Activated gamma-delta T cell treated with Interleukin-2 at 50 U/mL for 16 hours (primary cell): Measurements from ENCODE around the gene RHOA.

Experiments
- DNase-seq: peaks from one replicate; pipeline ENCODE4 v3.0.0-alpha.2; 2020

RHOA gene

DNA sequence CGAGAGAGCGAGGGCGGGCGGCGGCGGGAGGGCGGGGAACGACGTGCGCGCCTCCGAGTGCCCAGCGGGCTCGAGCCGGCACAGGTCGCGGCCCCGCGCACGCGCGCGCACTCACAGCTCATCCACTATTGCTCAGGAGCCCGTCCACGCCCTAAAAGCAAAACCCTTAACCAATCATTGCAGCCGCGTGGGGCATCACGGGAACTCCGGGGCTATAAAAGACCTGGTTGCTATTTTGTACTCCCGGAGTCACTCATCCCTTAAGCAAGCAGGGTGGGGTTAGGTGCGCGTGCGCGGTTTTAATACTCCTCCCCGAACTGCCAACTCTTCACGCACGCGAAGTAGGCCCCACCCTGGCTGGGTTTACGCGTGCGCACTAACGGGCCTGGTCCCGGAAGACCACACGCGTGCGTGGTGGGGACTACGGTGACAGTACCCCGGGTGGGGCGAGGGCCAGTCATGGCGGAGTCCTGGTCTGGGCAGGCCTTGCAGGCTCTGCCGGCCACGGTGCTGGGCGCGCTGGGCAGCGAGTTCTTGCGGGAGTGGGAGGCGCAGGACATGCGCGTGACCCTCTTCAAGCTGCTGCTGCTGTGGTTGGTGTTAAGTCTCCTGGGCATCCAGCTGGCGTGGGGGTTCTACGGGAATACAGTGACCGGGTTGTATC is at the start of gene RHOA, which contains the start of gene TCTA:
Gene RHOA (minus strand): TSS at position 9 of the 664 bp plus-strand sequence. CDS start 36,387 bp downstream, outside the sequence.
Gene TCTA (plus strand): TSS at position 456 of the 664 bp plus-strand sequence. CDS start 4 bp downstream, at position 460.
- DNase-seq: peak; percentile 99

DNA sequence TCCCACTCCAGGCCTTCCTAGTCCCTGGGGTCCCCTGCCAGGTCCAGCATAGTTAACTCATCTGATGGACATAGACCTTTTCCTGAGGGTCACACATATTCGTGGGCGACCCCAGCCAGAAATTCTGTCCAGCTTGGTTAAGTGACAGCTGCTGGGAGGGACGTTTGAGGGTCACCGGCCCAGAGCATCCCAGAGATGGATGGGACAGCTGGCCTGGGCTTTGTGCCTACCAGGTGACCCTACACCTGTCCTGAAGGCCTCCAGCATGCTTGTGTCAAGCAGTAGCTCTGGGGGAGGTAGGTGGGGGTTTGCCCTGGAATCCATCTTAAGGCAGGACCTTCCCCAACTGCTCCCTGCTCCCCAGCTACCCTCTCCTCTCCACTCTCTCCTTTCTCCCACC is 49.2 kb upstream of the RHOA start:
- DNase-seq: no peak

DNA sequence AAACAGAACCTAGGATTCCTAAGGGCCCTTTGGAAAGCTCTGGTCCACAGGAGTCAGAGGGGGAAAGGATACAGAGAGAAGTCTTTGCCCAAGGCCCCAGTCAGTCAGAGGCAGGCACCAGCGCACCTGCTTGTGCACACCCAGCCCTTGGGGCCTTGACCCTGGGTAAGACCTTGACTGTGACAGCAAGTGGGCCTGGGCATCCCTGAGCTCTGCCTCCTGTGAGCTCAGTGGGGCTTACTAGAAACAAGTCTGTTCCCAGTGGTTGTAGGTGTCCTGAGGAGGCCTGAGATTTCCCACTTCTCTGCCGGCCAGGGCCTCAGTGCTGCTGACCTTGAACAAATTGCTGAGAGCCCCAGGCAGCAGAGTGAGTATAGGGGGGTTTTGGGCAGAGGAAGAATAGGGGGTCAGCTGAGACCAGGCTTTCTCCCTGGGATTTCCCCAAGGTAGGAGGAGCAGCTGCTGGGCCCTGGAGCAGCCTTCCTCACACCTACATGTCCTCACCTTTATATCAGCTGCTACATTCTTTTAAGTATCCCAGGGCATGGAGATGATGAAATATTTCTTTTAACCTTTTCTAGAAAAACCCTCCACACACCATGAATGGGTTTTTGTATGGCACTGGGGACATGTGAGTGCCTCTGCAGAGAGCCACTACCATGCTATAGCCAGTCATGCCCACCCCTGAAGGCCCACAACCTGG is 48.6 kb upstream of the RHOA start:
- DNase-seq: no peak

DNA sequence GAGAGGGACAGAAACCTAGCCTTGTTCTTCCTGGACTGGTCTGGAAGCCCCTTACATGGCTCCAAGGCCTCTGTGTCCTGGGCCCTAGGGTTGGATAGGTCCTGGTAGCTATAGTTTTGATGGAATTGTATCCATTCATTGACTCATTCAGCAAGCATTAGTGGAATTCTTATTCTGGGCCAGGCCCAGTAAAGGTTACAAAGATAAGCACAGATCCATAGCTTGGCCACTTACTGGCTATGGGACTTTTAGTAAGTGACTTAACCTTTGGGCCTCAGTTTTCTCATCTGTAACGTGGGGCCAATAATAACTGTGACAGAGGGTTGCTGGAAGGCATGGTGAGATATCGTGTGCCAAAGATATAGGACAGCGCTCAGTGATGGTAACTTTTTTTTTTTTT is 44.7 kb upstream of the RHOA start:
- no peak for DNase-seq

DNA sequence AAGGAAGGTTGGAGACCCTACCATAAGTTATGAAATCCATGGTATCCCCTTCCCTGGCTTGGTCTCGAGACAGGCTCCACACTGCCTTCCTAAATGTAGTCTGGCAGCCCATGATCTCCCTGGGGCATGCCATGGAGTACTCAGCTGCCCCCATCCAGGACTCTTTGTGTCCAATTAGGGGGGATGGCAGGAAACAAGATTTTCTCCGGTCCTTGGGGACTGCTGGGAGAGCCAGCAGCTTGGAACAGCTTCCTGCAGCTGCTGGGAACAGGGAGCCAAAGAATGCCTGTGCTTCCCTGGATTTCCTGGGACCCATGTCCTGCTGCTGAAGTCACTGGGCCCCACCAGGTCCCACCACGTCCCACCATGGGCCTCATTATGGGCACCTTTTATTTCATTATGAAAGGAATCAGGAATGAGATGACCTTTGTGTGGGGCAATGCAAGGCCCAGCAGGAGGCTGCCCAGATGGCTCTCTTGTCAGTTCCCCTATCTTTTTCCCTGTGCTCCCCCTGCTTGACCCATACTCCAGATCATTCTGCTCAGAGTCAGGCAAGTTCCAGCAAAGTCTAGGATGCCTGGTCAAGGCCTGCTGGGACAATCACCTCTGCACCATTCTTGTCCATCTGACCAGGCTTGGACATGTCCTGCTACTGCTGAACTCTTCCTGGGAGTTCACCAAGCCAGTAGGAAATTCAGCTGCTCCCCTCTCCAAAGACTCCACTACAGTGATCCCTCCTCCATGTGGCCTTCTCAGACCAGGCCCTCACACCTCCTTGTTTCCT is 43.3 kb upstream of the RHOA start:
- DNase-seq: no peak

DNA sequence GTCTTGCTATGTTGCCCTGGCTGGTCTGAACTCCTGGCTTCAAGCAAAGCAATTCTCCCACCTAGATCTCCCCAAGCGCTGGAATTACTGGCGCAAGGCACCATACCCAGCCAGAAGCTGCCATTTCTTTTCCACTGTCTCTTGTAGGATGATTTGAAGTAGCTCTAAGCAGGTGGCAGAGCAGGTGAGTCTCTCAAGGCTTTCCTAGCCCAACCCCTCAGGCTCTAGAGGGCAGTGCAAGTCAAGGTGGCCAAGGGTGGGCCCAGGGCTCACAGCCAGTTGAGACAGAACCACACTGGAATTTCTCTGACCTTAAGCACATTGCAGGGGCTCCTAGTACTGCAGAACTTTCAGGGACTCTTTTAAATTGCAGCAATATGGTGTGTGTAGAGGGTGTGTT is 42.7 kb upstream of the RHOA start:
- no peak for DNase-seq

DNA sequence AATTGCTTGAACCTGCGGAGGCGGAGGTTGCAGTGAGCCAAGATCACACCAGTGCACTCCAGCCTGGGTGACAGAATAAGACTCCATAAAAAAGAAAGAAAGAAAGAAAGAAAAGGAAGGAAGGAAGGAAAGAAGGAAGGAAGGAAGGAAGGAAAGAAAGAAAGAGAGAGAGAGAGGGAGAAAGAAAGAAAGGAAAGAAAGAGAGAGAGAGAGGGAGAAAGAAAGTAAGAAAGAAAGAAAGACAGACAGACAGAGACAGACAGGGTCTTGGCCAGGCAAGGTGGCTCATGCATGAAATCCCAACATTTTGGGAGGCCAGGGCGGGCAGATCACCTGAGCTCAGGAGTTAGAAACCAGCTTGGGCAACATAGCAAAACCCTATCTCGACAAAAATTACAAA is 41.8 kb upstream of the RHOA start:
- DNase-seq: no peak

DNA sequence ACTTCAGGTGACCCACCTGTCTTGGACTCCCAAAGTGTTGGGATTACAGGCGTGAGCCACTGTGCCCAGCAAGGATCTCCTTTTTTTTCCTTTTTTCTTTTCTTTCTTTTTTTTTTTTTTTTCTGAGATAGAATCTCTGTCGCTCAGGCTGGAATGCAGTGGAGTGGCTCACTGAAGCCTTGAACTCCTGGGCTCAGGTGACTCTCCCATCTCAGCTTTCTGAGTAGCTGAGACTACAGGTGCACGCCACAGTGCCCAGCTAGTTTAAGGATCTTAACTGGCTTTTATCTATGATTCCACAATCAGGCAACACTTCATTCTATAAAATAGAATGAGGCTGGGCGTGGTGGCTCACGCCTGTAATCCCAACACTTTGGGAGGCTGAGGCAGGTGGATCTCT is 33.6 kb upstream of the RHOA start:
- no peak for DNase-seq

DNA sequence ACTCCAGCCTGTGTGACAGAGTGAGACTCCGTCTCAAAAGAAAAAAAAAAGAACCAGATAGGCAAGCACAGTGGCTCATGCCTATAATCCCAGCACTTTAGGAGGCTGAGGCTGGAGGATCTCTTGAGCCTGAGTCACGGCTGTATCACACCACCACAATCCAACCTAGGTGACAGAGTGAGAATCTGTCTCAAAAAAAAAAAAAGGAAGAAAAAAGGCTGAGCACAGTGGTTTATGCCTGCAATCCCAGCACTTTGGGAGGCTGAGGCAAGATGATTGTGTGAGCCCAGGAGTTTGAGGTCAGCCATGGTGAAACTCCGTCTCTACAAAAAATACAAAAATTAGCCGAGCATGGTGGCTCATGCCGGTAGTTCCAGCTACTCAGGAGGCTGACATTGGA is 23.0 kb upstream of the RHOA start:
- no peak for DNase-seq

DNA sequence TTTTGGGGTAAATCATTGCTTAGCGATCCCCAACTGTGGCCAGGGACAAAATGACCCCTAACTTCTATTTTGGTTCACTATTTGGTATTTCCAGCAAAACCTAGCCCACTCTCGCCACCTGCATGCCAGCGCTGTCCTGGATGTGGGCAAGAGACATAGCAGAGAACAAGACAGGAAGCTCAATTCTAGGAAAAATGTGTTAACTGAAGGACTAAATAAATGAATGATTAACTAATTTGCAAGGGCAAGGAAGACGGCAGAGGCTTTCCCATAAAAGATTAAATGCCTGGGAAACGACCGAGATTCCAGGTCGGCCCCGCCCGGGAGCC is 16.9 kb upstream of the RHOA start:
- no peak for DNase-seq

DNA sequence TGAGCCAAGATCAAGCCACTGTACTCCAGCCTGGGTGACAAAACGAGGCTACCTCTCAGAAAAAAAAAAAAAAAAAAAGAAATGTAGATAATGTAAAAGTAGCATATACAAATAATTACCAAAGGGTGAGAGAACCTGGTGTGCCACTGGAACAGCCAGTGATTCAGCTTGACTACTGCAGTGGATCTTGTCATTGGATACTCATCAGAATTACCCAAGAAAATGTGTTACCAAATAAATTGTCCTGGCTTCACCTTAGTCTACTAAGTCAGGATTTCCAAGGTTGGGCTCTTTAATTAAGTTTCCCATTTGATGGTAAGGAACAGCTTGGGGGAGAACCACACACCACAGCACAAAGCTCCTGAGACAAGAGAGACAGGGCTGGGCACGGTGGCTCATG is 15.8 kb upstream of the RHOA start:
- DNase-seq: no peak

DNA sequence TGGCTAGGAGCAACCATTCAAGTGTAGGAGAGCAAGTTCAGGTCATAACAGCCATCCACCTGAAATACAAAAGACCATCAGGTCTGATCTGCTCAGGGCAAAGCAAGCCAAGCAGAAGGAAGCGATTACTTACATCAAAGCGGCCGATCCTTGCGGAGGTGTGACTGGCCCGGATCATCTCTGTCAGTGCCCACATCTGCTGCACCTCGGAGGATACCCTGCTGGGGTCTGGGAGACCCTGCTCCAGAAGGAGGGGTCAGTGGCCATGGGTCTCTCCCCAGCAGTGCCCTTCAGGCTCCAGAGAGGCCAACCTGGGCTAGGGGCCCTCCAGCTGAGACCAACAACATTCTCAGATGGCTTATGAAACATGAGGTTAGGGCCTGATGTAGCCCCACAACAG is 13.0 kb upstream of the RHOA start:
- no peak for DNase-seq

DNA sequence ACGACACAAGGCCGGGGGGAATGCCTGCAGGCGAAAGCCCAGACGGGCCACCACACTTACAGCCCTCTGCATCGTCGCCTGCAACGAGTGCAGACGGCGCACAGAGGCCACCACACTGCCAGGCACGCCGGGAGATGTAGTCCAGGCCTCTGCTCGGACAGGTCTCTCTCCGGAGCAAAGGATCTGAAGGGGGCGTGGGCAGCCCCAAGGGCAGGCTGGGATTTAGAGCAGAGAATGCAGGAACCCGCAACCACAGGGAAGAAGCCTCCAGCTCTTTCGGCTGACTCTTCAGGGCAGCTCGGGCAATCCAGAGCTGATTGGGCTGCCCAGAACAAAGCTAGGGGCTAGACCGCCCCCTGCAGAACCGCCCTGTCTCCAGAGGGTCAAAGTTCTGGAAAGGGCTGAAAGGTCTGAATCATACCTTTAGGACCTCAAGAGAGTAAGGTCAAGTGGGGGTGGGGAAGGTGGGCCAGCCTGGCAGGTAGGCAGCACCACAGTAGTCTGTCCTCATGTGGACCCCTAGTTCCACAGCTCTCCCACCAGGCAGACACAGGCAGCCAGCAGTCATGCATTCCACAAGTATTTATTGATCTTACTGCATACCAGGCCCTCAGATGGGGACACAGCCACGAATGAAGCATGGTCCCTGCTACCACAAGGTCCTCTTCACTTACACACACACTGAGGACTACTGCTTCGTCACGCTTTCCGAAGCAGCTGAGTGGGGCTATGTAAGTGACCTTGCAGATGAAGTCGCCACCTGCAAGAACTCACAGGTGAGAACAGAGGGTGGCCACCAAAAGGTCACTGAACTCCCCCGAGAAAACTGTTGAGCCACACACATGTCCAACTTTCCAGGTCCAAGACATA is 10.8 kb upstream of the RHOA start, which contains the start of gene AMT:
Gene AMT (minus strand): TSS at position 95 of the 870 bp plus-strand sequence. CDS start 23 bp downstream, at position 72.
- no peak for DNase-seq

DNA sequence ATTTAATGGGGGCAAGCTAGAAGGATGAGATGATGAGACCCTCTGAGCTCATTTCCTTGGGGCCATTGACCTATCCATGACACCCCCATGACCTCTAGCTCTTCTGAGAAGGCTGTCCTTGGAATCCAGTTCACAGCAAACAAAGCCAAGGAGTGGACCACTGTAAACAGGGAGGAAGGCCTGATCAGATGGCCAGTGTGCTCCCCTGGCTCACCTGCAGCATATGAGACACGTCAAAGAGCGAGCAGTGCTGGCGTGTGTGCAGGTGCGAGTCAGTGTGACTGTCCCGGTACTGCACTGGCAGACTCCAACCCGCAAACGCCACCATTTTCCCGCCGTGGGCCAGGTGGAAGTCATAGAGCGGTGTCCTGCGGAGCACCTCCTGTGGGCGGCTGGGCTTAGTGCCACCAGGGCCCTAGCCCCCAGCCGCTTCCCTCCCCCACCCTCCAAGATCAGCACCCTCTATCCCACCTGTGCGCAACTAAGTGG is 10.2 kb upstream of the RHOA start:
- DNase-seq: no peak

DNA sequence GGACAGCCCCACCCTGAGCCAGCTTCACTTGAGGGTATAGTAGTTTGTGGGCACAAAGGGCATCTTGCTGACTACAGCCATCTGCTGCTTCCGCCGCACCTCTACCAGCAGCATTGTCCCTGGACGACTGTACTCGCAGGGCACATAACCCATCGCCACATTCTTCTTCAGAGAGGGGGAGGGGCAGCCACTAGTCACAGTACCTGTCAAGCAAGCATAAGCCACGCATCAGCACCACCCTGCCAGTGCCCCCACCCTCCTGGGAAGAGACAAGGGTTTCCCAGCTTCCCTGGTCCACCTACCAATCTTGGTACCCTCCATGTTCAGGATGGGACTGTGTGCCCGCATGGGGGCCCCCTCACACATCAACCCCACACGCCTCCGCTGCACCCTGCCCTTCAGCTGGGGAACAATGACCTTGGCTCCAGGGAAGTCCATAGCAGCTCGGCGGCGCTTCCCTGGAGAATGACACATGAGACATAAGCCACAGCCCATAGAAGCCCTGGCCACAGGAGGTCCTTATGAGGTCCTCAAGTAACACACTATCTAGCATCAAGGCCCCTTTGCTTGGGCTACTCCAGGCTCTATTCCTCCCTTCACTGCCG is 5.8 kb upstream of the RHOA start:
- DNase-seq: no peak

DNA sequence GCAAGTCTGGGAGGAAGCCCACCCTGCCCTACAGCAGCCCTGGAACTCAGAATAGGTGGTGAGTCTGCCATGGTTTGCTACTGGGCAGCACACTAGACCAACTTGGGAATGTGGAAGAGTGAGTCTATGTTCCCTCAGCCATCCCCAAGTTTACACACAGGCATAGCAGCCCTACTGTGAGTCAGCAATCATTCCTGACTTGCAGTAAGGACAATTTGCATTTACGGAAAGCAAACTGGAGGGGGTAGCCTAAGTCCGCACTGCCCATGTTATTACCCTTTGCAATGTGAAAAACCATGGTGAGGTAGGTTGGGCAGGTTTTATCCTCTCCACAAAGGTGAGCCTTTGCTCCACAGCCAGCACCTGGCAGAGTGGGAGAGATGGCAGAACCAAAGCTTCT is 5.1 kb upstream of the RHOA start:
- no peak for DNase-seq

DNA sequence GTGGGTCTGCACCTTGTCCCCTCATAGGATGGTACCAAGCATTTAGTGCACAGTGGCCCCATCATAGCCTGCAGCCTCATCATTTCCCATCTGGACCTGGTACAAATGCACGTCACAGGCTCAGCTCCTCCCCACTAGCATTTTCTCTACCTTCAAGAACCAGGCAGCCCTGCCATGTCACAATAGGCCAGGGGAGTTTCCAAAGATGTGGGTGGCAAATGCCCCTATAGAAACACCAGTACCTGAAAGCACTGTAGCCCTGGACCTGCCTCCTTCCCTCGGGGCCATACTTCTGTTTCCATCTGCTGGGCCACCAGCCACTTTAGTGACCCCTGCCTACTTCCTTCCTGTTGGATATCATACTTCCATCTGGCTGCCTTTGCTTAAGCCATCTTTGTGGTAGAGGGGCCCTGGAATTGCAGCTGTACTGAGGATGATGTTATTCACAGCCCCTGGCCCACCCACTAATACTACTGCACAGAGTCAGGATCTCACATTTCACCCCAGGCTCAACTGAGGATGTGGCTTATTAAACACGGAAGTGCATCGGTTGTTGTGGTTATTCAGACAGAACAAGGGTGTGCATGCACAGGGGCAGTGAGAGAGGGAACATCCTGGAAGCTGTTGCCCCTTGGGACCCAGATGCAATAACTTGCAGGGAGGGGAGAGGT is 4.3 kb upstream of the RHOA start:
- peak; percentile 45 for DNase-seq

DNA sequence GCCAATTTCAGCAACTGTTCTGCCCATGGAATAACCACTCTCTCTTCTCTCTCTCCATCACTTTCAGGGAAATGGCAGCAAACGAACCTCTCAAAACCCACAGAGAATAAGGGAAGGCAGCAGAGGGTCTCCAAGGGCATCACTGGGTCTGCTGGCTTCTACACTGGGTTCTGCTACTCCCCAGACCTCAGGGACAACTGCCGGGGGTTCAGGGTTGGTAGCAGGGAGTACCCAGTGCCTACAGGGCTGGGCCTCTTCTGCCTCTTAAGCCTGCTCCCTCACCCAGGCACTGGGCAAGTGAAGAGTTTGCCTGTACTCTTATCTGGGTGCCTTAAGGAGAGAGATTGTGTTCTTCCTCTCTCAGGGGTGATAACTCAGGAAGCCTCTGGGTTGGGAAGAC is 3.0 kb upstream of the RHOA start:
- no peak for DNase-seq

DNA sequence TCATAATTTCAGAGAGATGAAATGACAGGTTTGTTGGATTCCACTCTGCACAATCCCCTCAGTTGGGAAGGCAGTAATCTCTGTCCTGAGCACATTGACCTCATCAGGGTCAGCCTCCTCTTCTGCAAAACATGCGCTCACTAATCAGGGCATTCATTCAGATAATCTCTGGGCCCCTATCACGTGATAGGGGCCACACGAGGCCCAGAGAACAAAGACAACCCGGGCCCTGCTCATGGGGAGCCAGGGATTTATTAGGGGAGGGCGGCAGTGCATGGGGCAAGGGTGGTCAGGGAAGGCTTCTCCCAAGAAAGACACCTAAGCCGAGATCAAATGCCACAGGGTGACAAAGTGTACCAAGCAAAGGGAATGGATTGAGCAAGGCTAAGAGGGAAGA is 1.6 kb upstream of the RHOA start:
- DNase-seq: no peak

DNA sequence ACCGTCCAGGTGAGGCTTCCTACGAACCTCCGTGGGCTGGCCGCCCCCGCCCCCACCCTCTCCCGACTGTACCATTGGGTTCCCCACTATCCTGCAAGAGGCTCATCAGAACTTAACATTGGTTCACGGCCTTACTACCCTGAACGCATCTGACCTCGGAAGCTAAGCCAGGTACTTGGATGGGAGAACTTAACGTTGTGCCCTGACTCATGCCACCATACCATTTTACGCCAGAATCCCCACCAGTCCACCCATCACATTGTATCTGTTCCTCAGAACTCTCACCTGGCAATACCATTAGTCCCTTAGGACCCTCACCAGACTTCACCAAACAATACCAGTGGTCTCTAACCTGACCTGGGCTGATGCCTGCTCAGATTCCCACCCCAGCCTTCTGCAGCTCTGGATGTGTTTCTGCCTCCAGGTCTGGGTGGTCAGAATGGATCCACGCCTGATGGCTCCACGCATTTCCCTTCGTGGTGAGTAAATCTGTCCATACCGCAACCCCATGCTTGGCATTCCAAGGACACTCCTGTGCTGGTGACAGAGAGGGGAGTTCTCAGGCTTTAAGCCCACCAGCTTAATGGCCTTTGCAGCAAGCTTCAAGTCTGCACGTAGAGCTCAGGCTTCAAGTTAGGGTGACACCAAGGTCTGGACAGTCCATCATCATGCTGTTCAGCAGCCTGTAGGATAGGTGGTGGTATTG is 1.0 kb upstream of the RHOA start:
- no peak for DNase-seq

DNA sequence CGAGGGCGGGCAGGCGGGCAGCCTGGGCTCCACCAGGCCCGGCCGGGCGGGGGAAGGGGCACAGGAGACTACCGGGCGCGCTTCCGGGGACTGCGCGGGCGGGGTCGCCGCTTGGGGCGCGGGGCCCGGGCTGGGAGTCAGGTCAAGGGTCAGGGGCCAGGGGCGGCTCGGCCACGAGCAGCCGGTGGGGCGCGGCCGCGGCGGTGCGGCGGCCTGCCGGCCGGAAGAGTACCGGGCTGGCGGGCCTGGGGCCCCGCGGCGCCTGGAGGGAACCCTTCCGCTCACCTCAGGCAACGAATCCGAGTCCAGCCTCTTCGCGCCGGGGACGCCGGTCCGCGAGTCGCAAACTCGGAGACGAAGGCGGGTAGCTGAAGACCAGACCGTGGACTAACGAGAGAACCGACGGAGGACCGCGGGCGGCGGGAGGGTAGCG is 225 bp downstream of the RHOA start:
- DNase-seq: peak; percentile 41
